Omental fat pad (tissue), 4 donors: Measurements from ENCODE around the gene TBC1D21. TPM values are rescaled to one million over a fixed set of nuclear protein-coding genes. Genes with fewer than 3 reads are reported as not detected.

Experiments used
- ATAC-seq: fragments of 150-250 bp; one replicate; pipeline ENCODE4 v1.9.1; 2016; ENCODE audit warnings: mild to moderate bottlenecking, moderate library complexity; ENCODE audit not compliant: low FRiP score
- DNase-seq: peaks from one replicate; pipeline ENCODE4 v3.0.0-alpha.2; 2019; ENCODE audit warnings: low spot score
- CTCF ChIP-seq, 3 donors: fragments of 450-650 bp; IDR thresholded peaks; one replicate each; pipeline ENCODE4 v1.5.1; 2016 to 2017; ENCODE audit warnings: antibody characterized with exemption in 3 of 3, mild to moderate bottlenecking in 3 of 3, moderate library complexity in 2 of 3
- total RNA-seq, 4 donors: library from RNA; depleted of rRNA; stranded (reverse); fragments of >200 nt; gene quantifications; one replicate each; pipeline ENCODE4 v1.1.0, GENCODE V29; 2016

The TBC1D21 gene
- total RNA-seq, 4 donors from 2014 or later = not detected

DNA sequence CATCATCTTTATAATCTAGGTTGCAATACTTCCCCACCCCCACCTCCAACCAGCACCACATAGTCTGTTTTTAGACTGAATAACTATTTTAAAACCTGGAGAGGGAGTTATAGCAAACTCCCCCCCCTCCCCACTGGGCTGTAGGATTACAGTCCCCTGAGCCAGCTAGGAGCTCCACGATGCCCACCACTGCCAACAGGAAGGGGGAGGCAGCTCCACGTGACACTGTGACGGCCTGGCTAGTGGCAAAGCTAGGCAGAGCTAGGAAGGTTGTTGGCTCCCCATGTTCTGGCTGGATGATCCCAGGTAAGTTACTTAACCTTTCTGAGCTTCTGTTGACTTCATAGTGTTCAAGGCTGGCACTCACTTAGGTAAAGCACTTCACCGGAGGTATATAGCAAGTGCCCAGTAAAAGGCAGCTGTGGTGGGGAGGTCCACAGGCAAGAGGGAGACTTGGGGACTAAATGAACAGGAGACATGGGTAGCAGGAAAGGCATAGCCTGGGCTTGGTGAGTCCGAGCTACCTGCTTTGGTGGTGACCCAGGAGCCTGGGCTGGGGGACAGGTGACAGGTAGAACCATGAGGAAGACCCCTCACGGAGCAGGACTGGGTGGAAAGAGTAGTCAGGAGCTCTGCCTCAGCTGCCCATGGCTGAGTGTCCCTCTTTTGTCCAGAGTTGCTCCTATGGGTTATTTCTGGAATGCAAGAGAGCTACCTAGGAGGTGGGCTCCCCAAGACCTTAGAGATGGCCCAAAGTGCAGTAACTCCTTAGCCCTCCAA lies 4.0 kb upstream of the TBC1D21 start:
- ATAC-seq (no peak), DNase-seq (no peak)
- TF ChIP-seq CTCF (IDR thresholded peaks at IDR 0.05) = no peak

DNA sequence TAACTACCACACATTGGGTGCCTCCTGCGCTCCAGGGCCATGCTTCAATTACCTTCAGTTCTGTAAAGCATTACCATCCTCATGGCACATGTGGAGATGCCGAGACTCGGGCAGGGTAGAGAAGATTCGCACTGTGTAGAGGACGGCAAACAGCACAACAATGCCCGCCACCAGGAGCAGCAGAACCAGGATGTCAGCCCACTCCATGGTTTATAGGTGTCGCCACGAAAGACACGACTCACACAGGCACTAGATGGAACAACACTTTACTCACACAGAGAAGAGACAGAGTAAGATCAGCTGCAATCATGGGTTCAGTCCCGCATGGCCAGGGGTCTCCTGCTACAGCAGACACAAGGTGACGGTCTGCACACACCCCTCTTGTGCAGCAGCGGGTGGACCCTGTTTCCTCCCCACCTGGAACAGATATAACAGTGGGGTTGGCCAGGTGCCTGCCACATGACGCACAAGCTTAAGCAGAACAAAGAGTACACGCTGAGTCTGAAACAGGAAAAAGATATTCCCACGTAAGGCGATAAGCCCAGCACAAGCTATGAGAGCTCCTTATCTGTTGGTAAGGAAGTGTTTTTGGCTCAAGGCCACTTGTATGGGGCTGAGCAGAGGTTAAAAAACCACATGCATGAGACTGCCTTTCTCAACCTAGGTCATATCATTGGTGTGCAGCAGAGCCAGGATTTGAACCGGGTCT lies 2.5 kb upstream of the TBC1D21 start:
- ATAC-seq (peak; percentile 39), DNase-seq (no peak)
- TF ChIP-seq CTCF (IDR thresholded peaks at IDR 0.05) = no peak

DNA sequence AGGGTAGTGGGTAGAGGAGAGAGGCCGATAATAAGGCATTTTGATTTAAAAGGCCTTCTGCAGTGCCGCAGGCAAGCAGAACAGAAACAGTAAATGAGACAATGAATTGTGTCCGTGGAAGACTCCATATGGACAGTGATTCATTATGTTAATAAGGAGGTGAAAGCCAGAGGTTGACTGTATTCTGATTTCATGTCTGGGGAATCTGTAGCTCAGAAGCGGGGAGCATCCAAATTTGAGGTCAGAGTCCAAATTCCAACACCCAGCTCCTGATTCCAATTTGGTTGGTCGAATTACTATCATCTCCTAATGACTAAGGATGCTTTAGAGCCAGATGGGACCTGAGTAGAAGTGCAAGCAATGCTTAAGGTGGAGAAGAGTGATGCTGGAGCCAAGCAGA lies 1.0 kb upstream of the TBC1D21 start:
- no peak for TF ChIP-seq CTCF (IDR thresholded peaks at IDR 0.05)
- ATAC-seq (no peak), DNase-seq (no peak)

GRCh38 chr15:73873889-73874511 lies 636 bp downstream of the TBC1D21 start:
- TF ChIP-seq CTCF (IDR thresholded peaks at IDR 0.05) = peak in 1 of 3 donors; percentile 13
- DNase-seq = no peak
- ATAC-seq = no peak

GRCh38 chr15:73879426-73879825 lies 6.1 kb downstream of the TBC1D21 start:
- no peak for TF ChIP-seq CTCF (IDR thresholded peaks at IDR 0.05)
- no peak for ATAC-seq

DNA sequence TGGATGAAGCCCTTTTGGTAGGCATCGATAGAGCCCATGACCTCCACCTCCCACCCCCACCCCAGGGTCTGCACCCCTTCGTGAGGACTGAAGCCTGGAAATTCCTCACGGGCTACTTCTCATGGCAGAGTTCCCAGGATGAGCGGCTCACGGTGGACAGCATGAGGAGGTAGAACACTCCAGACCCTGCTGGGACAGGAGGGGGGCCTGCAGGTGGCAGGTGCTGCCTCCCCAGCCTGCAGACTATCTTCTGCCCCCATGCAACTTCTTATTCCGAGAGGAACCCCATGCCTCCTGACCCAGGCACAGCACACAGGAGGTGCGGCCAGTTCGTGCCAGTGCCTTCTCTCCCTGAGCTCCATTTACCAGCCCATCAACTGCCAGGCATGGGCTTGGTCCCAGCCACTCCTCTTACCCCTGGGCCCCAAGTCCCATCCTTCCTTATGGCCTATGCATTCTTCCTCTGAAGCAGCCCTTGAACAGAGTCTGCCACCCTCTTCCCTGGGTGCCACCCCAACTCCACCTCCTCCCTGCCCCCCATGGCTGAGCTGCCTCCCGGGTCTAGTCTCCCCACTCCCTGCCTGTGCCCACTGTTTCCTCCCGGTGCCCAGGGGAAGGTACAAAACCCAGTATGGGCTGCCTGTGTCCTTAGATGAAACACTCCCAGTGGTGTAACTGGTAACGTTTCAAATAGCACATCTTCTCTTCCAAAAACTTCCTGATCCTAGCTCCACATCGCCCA lies 8.4 kb downstream of the TBC1D21 start:
- no peak for DNase-seq
- ATAC-seq = peak; percentile 31

More at GRCh38 chr15:73879426-73879825, 6.1 kb downstream of the TBC1D21 start:
- DNase-seq = no peak

More for the DNA sequence above, 8.4 kb downstream of the TBC1D21 start:
- TF ChIP-seq CTCF (IDR thresholded peaks at IDR 0.05) = no peak
